ENCODE measurements around the gene CACYBP. TPM values are rescaled to one million over a fixed set of nuclear protein-coding genes. Genes with fewer than 3 reads are reported as not detected.
A peak's percentile ranks its signal among the peaks of the same experiment; 100 is the strongest.

CACYBP gene
- total and polyA plus RNA-seq, 2 of the 13 experiments (the other 11 are each of a cell fraction or from before 2014, with no cell fraction given): 18.4 to 183 TPM

DNA sequence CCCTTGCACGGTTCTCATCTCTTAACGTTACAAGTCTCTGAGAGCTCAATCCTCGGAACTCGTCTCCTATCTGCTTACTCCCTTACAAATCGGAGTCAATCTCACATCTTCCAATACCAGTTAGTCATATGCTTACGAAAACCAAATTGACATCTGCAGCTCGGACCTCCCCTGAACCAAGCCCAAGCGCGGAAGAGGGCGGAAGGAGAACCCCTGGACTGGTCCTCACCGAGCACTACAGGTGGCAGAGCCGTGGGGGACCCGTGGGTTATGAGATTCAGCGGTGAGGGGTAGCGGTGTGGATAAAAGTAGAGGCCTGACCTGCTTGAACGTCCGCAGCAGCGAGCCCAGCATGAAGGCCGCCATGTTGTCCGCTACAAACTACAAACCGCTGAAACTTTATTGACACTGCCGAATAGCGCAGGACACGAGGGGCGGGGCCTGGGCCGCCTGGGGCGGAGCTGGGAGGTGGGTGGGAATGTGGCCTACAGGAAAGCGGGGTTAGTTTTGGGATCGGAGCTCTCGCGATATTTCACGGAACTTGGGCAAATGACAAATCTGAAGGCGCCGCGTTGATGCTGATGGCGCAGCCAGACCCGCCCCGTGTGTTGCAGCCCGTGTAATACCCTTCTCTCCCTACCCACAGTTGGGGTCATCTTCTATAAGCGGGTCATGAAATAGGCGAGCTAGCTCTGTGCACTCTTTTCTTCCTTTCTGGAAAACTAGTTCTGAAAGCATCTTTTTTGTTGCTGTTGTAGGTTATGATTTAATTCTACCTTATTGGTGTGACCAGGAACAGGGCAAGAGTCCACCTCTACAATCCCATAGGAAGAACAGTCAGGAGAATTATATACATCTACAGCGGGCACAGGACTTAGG, 23.5 kb downstream of the CACYBP start, which contains the start of gene MRPS14 (continued):
- TF ChIP-seq NRL (CRISPR knock-in tag; IDR thresholded peaks at IDR 0.05; ENCODE audit: borderline replicate concordance) (peak; percentile 18; the same call in 1 of the 2 replicates), ZNF501 (CRISPR knock-in tag; IDR thresholded peaks at IDR 0.05) (peak; percentile 84), CCAR2 (optimal IDR thresholded peaks at IDR 0.05; ENCODE audit: low read depth, low read length) (peak; percentile 91), ZNF225 (CRISPR knock-in tag; IDR thresholded peaks at IDR 0.05) (no peak), EEA1 (CRISPR knock-in tag; IDR thresholded peaks at IDR 0.05; ENCODE audit: borderline replicate concordance) (no peak), AHR (CRISPR knock-in tag; IDR thresholded peaks at IDR 0.05) (0 out of 2 replicates have a peak, but pooled peaks have one; percentile 35), GPN1 (CRISPR knock-in tag; IDR thresholded peaks at IDR 0.05; ENCODE audit: borderline replicate concordance) (no peak), SKI (IDR thresholded peaks at IDR 0.05; ENCODE audit: partially characterized antibody) (no peak), MZF1 (CRISPR knock-in tag; IDR thresholded peaks at IDR 0.05; ENCODE audit: borderline replicate concordance) (no peak), NFIB (CRISPR knock-in tag; IDR thresholded peaks at IDR 0.05; ENCODE audit: borderline replicate concordance) (no peak), BRCA1 (CRISPR knock-in tag; IDR thresholded peaks at IDR 0.05) (no peak), MTF2 (CRISPR knock-in tag; IDR thresholded peaks at IDR 0.05; ENCODE audit: borderline replicate concordance) (no peak), SRY (CRISPR knock-in tag; IDR thresholded peaks at IDR 0.05) (no peak), KDM5A (IDR thresholded peaks at IDR 0.05; ENCODE audit: borderline replicate concordance, low read length) (peak; percentile 98), GTF3A (CRISPR knock-in tag; conservative IDR thresholded peaks at IDR 0.05) (no peak), SRSF4 (IDR thresholded peaks at IDR 0.05; ENCODE audit: low read depth, low read length, poor library complexity, severe bottlenecking) (no peak)
- TF ChIP-seq, protein P1, sequence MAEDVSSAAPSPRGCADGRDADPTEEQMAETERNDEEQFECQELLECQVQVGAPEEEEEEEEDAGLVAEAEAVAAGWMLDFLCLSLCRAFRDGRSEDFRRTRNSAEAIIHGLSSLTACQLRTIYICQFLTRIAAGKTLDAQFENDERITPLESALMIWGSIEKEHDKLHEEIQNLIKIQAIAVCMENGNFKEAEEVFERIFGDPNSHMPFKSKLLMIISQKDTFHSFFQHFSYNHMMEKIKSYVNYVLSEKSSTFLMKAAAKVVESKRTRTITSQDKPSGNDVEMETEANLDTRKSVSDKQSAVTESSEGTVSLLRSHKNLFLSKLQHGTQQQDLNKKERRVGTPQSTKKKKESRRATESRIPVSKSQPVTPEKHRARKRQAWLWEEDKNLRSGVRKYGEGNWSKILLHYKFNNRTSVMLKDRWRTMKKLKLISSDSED (CRISPR knock-in tag; IDR thresholded peaks at IDR 0.05): no peak
- TF ChIP-seq, protein P2, sequence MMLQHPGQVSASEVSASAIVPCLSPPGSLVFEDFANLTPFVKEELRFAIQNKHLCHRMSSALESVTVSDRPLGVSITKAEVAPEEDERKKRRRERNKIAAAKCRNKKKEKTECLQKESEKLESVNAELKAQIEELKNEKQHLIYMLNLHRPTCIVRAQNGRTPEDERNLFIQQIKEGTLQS (CRISPR knock-in tag; IDR thresholded peaks at IDR 0.05): no peak; the same call in 1 of the 2 replicates
- TF ChIP-seq, protein P3, sequence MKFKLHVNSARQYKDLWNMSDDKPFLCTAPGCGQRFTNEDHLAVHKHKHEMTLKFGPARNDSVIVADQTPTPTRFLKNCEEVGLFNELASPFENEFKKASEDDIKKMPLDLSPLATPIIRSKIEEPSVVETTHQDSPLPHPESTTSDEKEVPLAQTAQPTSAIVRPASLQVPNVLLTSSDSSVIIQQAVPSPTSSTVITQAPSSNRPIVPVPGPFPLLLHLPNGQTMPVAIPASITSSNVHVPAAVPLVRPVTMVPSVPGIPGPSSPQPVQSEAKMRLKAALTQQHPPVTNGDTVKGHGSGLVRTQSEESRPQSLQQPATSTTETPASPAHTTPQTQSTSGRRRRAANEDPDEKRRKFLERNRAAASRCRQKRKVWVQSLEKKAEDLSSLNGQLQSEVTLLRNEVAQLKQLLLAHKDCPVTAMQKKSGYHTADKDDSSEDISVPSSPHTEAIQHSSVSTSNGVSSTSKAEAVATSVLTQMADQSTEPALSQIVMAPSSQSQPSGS (CRISPR knock-in tag; IDR thresholded peaks at IDR 0.05): peak; percentile 71; the same call in 1 of the 2 replicates
- TF ChIP-seq, protein P4, sequence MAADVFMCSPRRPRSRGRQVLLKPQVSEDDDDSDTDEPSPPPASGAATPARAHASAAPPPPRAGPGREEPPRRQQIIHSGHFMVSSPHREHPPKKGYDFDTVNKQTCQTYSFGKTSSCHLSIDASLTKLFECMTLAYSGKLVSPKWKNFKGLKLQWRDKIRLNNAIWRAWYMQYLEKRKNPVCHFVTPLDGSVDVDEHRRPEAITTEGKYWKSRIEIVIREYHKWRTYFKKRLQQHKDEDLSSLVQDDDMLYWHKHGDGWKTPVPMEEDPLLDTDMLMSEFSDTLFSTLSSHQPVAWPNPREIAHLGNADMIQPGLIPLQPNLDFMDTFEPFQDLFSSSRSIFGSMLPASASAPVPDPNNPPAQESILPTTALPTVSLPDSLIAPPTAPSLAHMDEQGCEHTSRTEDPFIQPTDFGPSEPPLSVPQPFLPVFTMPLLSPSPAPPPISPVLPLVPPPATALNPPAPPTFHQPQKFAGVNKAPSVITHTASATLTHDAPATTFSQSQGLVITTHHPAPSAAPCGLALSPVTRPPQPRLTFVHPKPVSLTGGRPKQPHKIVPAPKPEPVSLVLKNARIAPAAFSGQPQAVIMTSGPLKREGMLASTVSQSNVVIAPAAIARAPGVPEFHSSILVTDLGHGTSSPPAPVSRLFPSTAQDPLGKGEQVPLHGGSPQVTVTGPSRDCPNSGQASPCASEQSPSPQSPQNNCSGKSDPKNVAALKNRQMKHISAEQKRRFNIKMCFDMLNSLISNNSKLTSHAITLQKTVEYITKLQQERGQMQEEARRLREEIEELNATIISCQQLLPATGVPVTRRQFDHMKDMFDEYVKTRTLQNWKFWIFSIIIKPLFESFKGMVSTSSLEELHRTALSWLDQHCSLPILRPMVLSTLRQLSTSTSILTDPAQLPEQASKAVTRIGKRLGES (CRISPR knock-in tag; IDR thresholded peaks at IDR 0.05; ENCODE audit: borderline replicate concordance): no peak
- TF ChIP-seq, protein P5, sequence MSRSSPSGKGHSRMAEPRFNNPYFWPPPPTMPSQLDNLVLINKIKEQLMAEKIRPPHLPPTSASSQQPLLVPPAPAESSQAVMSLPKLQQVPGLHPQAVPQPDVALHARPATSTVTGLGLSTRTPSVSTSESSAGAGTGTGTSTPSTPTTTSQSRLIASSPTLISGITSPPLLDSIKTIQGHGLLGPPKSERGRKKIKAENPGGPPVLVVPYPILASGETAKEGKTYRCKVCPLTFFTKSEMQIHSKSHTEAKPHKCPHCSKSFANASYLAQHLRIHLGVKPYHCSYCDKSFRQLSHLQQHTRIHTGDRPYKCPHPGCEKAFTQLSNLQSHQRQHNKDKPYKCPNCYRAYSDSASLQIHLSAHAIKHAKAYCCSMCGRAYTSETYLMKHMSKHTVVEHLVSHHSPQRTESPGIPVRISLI (CRISPR knock-in tag; IDR thresholded peaks at IDR 0.05; ENCODE audit: borderline replicate concordance): no peak

All from HepG2 (cell line).